Measurements from ENCODE around the gene TBXT.

The TBXT gene

DNA sequence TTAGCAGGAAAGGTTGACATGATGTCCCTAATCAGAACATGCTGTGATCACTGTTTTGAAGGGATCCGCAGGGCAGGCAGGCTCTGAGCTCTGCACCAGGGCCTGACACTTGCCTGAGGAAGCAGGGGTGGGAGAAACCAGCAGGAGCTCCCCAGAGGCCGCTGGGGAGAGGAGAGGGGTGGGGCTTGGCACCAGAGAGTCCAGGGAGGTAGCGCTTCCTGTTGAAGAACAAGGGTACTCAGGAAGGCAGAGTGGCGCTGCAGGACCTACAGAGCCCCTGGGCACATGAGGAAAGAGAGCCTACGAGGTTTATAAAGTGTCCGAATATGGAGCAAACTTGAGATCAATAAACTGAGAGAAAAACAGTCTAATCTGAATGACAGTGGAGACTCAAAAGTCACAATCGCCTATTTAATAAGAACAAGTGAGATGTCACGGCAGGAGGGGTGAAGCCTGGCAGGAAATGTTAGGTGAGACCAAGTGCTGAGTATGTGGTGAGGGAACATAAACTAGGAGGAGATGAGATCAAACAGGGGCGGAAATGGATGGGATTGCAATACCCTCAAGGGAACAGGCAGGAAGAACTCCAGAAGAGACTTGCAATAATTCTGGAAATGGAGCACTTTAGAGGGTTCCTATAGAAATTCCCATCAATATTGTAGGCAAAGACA lies 5.8 kb upstream of the TBXT start (continued):
- TF ChIP-seq, protein P1, sequence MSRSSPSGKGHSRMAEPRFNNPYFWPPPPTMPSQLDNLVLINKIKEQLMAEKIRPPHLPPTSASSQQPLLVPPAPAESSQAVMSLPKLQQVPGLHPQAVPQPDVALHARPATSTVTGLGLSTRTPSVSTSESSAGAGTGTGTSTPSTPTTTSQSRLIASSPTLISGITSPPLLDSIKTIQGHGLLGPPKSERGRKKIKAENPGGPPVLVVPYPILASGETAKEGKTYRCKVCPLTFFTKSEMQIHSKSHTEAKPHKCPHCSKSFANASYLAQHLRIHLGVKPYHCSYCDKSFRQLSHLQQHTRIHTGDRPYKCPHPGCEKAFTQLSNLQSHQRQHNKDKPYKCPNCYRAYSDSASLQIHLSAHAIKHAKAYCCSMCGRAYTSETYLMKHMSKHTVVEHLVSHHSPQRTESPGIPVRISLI (tag by site-specific recombination; IDR thresholded peaks at IDR 0.05): no peak
- TF ChIP-seq IKZF3 (tag by site-specific recombination; IDR thresholded peaks at IDR 0.05): peak; percentile 68
- peak; percentile 87 for TF ChIP-seq ZNF423 (tag by site-specific recombination; IDR thresholded peaks at IDR 0.05)
- peak; percentile 66; the same call in 1 of the 2 replicates for TF ChIP-seq GLIS1 (tag by site-specific recombination; IDR thresholded peaks at IDR 0.05)
- TF ChIP-seq, protein P2, sequence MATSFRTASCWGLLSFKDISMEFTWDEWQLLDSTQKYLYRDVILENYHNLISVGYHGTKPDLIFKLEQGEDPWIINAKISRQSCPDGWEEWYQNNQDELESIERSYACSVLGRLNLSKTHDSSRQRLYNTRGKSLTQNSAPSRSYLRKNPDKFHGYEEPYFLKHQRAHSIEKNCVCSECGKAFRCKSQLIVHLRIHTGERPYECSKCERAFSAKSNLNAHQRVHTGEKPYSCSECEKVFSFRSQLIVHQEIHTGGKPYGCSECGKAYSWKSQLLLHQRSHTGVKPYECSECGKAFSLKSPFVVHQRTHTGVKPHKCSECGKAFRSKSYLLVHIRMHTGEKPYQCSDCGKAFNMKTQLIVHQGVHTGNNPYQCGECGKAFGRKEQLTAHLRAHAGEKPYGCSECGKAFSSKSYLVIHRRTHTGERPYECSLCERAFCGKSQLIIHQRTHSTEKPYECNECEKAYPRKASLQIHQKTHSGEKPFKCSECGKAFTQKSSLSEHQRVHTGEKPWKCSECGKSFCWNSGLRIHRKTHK (tag by site-specific recombination; IDR thresholded peaks at IDR 0.05): no peak
- peak; percentile 41 for TF ChIP-seq SP2 (tag by site-specific recombination; IDR thresholded peaks at IDR 0.05)
- TF ChIP-seq ZBTB17 (tag by site-specific recombination; IDR thresholded peaks at IDR 0.05): peak; percentile 96
- TF ChIP-seq ZIC2 (tag by site-specific recombination; IDR thresholded peaks at IDR 0.05): peak; percentile 95
- TF ChIP-seq SCRT1 (tag by site-specific recombination; IDR thresholded peaks at IDR 0.05; ENCODE audit: borderline replicate concordance): no peak
- TF ChIP-seq, protein P3, sequence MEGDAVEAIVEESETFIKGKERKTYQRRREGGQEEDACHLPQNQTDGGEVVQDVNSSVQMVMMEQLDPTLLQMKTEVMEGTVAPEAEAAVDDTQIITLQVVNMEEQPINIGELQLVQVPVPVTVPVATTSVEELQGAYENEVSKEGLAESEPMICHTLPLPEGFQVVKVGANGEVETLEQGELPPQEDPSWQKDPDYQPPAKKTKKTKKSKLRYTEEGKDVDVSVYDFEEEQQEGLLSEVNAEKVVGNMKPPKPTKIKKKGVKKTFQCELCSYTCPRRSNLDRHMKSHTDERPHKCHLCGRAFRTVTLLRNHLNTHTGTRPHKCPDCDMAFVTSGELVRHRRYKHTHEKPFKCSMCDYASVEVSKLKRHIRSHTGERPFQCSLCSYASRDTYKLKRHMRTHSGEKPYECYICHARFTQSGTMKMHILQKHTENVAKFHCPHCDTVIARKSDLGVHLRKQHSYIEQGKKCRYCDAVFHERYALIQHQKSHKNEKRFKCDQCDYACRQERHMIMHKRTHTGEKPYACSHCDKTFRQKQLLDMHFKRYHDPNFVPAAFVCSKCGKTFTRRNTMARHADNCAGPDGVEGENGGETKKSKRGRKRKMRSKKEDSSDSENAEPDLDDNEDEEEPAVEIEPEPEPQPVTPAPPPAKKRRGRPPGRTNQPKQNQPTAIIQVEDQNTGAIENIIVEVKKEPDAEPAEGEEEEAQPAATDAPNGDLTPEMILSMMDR (tag by site-specific recombination; IDR thresholded peaks at IDR 0.05): peak; percentile 58
- TF ChIP-seq, protein P4, sequence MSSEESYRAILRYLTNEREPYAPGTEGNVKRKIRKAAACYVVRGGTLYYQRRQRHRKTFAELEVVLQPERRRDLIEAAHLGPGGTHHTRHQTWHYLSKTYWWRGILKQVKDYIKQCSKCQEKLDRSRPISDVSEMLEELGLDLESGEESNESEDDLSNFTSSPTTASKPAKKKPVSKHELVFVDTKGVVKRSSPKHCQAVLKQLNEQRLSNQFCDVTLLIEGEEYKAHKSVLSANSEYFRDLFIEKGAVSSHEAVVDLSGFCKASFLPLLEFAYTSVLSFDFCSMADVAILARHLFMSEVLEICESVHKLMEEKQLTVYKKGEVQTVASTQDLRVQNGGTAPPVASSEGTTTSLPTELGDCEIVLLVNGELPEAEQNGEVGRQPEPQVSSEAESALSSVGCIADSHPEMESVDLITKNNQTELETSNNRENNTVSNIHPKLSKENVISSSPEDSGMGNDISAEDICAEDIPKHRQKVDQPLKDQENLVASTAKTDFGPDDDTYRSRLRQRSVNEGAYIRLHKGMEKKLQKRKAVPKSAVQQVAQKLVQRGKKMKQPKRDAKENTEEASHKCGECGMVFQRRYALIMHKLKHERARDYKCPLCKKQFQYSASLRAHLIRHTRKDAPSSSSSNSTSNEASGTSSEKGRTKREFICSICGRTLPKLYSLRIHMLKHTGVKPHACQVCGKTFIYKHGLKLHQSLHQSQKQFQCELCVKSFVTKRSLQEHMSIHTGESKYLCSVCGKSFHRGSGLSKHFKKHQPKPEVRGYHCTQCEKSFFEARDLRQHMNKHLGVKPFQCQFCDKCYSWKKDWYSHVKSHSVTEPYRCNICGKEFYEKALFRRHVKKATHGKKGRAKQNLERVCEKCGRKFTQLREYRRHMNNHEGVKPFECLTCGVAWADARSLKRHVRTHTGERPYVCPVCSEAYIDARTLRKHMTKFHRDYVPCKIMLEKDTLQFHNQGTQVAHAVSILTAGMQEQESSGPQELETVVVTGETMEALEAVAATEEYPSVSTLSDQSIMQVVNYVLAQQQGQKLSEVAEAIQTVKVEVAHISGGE (tag by site-specific recombination; conservative IDR thresholded peaks at IDR 0.05; ENCODE audit: low read depth): peak; percentile 50; the same call in 1 of the 2 replicates
- no peak for TF ChIP-seq ZNF843 (tag by site-specific recombination; IDR thresholded peaks at IDR 0.05)
- no peak for TF ChIP-seq ZNF350 (tag by site-specific recombination; IDR thresholded peaks at IDR 0.05)
- TF ChIP-seq, protein P5, sequence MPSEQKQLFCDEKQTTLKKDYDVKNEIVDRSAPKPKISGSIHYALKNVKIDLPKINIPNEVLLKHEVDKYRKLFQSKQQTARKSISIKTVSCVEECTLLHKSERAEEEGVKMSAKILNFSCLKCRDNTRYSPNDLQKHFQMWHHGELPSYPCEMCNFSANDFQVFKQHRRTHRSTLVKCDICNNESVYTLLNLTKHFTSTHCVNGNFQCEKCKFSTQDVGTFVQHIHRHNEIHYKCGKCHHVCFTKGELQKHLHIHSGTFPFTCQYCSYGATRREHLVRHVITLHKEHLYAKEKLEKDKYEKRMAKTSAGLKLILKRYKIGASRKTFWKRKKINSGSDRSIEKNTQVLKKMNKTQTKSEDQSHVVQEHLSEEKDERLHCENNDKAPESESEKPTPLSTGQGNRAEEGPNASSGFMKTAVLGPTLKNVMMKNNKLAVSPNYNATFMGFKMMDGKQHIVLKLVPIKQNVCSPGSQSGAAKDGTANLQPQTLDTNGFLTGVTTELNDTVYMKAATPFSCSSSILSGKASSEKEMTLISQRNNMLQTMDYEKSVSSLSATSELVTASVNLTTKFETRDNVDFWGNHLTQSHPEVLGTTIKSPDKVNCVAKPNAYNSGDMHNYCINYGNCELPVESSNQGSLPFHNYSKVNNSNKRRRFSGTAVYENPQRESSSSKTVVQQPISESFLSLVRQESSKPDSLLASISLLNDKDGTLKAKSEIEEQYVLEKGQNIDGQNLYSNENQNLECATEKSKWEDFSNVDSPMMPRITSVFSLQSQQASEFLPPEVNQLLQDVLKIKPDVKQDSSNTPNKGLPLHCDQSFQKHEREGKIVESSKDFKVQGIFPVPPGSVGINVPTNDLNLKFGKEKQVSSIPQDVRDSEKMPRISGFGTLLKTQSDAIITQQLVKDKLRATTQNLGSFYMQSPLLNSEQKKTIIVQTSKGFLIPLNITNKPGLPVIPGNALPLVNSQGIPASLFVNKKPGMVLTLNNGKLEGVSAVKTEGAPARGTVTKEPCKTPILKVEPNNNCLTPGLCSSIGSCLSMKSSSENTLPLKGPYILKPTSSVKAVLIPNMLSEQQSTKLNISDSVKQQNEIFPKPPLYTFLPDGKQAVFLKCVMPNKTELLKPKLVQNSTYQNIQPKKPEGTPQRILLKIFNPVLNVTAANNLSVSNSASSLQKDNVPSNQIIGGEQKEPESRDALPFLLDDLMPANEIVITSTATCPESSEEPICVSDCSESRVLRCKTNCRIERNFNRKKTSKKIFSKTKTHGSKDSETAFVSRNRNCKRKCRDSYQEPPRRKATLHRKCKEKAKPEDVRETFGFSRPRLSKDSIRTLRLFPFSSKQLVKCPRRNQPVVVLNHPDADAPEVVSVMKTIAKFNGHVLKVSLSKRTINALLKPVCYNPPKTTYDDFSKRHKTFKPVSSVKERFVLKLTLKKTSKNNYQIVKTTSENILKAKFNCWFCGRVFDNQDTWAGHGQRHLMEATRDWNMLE (tag by site-specific recombination; conservative IDR thresholded peaks at IDR 0.05; ENCODE audit: low read depth): peak; percentile 37
- TF ChIP-seq, protein P6, sequence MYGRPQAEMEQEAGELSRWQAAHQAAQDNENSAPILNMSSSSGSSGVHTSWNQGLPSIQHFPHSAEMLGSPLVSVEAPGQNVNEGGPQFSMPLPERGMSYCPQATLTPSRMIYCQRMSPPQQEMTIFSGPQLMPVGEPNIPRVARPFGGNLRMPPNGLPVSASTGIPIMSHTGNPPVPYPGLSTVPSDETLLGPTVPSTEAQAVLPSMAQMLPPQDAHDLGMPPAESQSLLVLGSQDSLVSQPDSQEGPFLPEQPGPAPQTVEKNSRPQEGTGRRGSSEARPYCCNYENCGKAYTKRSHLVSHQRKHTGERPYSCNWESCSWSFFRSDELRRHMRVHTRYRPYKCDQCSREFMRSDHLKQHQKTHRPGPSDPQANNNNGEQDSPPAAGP (tag by site-specific recombination; IDR thresholded peaks at IDR 0.05): 0 out of 2 replicates have a peak, but pooled peaks have one; percentile 19
- TF ChIP-seq, protein P7, sequence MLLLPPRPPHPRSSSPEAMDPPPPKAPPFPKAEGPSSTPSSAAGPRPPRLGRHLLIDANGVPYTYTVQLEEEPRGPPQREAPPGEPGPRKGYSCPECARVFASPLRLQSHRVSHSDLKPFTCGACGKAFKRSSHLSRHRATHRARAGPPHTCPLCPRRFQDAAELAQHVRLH (tag by site-specific recombination; IDR thresholded peaks at IDR 0.05): 0 out of 2 replicates have a peak, but pooled peaks have one; percentile 39
- TF ChIP-seq ZNF600 (tag by site-specific recombination; IDR thresholded peaks at IDR 0.05): peak; percentile 73
- no peak for TF ChIP-seq ZNF221 (tag by site-specific recombination; IDR thresholded peaks at IDR 0.05; ENCODE audit: borderline replicate concordance)
